Measurements from ENCODE around the gene RPUSD4.

Gene RPUSD4

DNA sequence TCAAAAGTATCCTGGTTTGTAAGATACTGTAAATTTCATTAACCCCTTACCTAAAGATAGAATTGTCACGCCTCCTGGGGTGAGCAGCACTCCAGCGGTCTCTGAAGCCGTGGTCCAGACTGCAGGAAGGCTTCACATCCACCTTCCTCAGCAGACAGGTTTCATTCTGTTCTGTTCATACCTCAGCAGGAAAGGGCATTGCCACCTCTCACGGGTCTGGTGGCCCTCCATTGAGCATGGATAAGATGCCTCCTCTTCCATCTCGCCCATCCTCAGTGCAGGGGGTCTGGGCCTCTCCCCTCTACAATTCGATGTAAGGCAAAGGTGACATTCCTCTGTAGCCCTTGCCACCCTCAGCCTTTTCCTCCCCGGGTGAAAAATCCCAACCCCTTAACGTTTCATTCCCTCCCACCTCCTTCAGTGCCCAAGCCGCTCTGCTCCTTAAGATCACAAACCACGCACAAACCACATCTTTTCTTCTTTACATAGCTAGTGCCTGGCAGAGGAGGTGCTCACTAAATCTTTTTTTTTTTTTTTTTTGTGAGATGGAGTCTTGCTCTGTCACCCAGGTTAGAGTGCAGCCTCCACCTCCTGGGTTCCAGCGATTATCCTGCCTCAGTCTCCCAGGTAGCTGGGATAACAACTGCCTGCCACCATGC lies 28.5 kb downstream of the RPUSD4 start:
- no peak for DNase-seq (ENCODE audit: low spot score)

- DNase-seq (ENCODE audit: low spot score) = no peak
These were observed 29.3 kb downstream of the RPUSD4 start for GRCh38 chr11:126181939-126182730.

DNA sequence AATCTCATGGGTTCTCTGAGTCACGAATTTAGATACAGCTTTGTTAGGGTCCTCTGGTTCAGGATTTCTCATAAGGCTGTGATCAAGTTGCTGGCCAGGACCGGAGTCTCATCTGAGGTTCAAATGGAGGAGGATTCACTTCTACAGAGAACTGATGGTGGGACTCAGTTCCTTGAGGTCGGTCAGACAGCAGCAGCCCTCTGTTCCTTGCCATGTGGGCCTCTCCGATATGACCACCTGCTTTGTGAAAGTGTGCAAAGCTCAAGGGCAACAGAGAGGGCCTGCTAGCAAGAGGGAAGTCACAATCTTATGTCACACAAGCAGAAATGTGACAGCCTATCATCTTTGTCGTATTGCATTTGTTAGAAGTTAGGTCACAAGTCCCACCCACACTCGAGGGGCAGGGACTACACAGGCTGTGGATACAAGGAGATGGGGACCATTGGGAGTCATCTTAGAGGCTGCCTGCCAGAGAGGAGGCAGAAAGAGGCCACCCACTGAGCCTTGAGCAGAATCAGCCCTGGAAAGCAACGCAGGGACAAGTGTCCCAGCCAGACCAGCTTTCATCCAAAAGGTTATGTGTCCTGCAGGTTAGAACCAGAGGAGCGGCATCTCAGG lies 34.5 kb downstream of the RPUSD4 start:
- DNase-seq (ENCODE audit: low spot score) = no peak

- no peak for DNase-seq (ENCODE audit: low spot score)
These were observed 36.1 kb downstream of the RPUSD4 start for GRCh38 chr11:126175393-126175792.

DNA sequence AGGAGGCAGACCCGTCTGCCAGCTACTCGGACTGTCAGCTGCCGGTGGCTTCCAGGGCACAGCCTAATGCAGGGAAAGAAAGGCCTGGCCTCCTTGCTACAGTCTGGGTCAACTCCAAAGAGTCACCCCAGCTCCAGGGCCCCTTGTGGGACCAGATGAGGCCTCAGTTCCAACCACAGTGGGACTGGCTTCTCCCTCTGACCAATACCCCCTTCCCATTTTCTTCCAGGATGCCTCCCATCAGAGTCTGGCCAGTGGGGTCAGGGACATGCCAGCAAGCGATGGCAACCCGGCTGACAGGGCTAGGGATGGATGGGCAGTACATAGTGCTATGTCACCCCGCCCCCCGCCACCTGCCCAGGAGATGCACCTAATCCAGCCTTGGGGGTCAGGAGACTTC lies 36.6 kb downstream of the RPUSD4 start:
- DNase-seq (ENCODE audit: low spot score) = no peak

GRCh38 chr11:126173257-126173656 lies 38.2 kb downstream of the RPUSD4 start:
- no peak for DNase-seq (ENCODE audit: low spot score)

DNA sequence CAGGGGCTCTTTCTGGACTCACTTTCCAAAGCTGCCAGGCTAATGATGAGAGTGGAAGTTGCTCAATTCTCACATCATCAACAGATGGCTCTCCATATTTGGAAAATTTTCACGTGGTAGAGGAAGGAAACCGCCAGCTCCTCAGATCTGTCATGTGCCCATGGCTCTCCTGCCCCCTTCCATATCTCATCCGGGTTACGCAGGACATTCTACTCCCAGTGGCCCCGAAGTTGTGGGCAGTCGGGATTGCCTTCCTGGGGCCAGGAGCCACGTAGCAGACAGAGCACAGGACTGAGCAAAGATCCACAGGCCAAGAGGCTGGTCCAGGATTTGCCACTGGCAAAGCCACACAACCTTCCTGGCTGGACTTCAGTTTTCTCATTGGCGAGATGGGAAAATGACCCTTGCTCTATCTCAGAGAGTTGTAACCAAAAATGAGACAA lies 38.8 kb downstream of the RPUSD4 start:
- no peak for DNase-seq (ENCODE audit: low spot score)

GRCh38 chr11:126169291-126169690 lies 42.2 kb downstream of the RPUSD4 start:
- DNase-seq (ENCODE audit: low spot score) = no peak

- no peak for DNase-seq (ENCODE audit: low spot score)
These were observed 44.0 kb downstream of the RPUSD4 start for GRCh38 chr11:126167488-126167887.

- DNase-seq (ENCODE audit: low spot score) = no peak
These were observed 45.0 kb downstream of the RPUSD4 start for GRCh38 chr11:126166413-126166812.

DNA sequence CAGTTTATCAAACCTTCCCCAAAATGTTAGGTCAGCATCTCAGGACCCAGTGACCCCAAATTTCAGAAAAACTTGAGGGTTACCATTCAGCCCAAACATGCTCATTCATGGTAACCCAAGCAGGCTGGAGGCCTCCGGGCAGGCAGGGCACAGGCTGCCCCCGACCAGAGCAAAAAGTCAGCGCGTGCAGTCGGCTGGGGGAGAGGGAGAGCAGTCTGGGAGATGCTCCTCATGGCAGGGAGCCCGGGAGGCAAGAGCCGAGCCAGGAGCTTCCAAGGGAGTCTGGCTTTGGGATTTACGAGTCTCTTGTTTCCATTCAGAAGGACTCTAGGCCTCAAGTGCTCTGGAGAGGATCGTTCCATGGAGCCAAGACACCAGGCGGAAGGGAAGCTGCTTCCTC lies 45.7 kb downstream of the RPUSD4 start:
- DNase-seq (ENCODE audit: low spot score) = no peak

DNA sequence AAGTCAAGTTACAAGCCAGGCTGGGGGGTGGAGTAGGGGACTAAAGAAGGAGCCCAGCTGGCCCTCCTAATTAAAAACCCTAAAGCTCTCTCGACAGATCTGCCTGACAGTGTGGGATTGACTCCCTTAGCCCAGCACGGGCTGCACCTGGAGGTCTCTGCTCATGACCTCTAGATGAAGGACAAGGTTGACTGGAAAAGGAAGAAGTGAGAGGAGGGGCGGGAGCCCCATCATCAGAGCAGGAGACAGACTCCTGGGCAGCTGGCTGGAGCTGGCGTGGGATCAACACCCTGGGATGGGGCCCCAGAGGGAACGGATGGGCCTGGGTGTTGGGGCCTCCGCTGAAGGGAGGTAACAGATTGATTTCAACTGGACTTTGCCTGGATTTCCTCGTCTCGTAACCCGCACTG lies 46.1 kb downstream of the RPUSD4 start:
- DNase-seq (ENCODE audit: low spot score) = no peak

GRCh38 chr11:126164781-126165180 lies 46.7 kb downstream of the RPUSD4 start:
- DNase-seq (ENCODE audit: low spot score) = no peak

DNA sequence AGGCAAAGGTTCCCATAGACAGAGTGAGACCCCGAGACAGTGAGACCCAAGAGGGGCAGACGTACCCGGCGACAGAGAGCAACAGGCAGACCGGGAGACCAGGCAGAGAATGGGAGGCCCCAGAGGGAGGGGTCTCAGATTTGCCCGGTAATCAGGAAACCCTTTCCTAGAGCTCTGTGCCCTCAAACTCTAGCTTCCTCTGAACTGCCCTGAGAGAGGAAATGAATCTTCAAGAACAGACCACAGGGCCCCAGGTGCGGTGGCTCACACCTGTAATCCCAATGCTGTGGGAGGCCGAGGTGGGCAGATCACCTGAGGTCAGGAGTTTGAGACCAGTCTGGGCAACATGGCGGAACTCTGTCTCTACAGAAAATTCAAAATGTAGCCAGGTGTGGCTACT lies 47.7 kb downstream of the RPUSD4 start:
- no peak for DNase-seq (ENCODE audit: low spot score)

GRCh38 chr11:126163074-126163700 lies 48.3 kb downstream of the RPUSD4 start:
- DNase-seq (ENCODE audit: low spot score) = no peak

GRCh38 chr11:126162306-126163030 lies 49.0 kb downstream of the RPUSD4 start:
- DNase-seq (ENCODE audit: low spot score) = no peak

- no peak for DNase-seq (ENCODE audit: low spot score)
These were observed 50.4 kb downstream of the RPUSD4 start for GRCh38 chr11:126161023-126161391.

DNA sequence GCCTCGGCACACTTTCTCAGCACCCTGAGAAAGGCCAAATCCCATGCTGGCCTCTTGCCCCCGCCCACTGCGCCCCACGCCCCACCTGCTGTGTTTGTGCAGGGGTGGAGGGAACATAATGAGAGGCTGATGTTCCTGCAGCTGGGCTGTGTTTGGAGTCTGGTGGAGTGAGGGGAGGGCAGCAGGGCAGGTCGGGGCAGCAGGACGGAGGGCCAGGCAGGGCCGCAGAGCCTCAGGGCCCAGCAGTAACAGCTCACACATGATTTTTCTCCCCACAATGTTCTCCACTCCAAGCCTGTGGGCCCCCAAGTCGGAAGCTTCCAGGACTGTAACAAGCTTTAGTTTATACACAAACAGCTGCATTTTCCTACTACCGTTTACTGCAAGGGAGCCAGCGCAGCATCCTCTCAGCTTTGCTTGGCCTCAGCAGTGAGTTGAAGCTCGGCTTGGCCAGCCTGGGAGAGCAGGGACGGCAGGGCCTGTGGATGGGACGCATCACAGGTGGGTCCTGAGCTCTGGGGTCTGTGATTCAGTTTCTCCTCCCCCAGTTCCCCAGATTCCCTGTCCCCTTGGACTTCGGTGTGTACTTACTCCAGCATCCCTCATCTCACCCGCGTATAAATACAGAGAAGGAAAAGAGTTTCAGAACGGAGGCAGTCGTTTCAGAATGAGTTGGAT lies 51.0 kb downstream of the RPUSD4 start:
- no peak for DNase-seq (ENCODE audit: low spot score)

GRCh38 chr11:126159719-126160344 lies 51.6 kb downstream of the RPUSD4 start:
- DNase-seq (ENCODE audit: low spot score) = no peak

GRCh38 chr11:126158054-126158791 lies 53.2 kb downstream of the RPUSD4 start:
- no peak for DNase-seq (ENCODE audit: low spot score)
